NCI-H345 (cell line): ENCODE results near the gene FAM153A.
"Not testable (repeated sequence)": the region's sequence is repeated elsewhere in the genome, so short reads cannot be mapped to it uniquely, and the experiment has no call there.

Experiments
- DNase-seq: peaks from one replicate; lab custom pipeline; 2025; lab: John Stamatoyannopoulos, UW

FAM153A gene

DNA sequence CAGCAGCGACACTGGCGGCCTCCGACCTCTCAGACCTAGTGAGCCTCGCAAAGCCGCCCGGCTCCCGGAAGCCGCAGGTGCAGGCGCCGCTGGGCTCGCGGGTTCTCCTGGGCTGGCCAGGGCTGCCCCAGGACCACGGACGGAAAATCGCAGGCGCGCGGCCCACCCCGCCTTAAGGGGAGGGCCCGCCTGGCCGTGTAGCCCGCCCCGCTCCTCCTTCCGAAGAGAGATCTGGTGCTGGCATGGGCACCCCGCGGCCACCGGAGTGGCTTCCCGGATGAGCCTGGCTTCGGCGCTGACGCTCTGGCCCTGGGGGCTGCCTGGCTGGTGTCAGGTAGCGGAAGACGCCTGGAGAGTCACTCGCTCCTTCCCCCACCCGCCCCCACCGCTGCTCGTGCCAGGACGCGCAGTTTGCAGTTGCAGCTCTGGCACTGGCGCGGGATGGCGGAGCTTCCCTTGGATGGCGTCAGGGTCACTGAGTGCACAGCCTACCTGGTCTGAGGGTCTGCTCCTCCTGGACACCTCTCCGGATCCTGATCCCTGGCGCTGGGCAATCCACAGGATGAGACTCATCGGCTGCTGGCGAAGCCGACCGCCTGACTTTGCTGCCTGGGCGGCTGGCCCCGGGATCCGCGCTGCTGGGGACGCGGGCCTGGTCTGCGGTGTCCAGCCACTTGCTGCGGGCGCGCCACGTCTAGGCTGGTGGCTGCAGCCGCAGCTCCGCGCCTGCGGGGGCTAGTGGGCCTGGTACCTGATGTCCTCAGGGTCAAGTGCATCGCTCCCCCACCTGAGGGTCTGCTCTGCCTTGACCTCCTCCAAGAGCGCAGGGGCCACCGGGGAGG lies at the start of gene FAM153A:
FAM153A (minus strand) TSS at position 108 of the 842 bp plus-strand sequence.
- DNase-seq, result not testable (repeated sequence)

DNA sequence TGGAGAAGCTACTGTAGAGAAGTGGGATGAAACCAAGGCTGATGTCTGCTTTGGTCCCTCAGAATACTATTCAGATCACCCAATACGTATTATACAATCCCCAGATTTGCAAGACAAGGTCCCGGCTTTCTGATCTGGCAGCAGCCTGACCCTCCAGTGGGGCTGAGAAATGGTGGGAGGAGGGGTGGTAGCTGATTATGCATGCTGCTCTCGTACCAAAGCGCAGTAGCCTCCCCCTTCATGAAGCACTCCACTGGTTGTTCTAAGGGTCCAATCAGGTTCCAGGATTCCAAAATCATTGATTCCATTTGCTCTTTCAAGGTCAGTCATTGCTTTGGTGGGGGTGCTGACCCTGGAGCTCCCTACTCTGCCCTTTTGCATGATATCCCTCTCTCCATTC lies 49.6 kb upstream of the FAM153A start:
- DNase-seq, result not testable (repeated sequence)

DNA sequence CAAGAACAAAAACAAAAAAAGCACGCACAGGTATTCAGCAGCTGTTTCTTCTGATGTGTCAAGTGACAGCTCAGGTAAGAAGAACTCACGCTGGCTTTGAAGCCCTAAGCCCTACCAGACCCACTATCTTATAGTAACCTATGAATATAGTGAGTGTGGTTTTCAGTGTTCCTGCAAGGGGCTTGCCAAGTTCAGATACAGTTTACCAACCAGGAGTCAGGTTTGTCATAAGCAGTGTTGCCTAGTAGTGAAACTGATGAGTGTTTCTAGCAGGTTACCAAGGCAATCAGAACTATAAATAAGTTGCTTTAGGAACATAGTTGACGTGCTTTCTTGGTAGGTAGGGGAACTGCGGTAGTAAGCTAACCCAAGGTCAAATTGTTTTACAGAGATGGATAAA lies 43.4 kb upstream of the FAM153A start:
- DNase-seq, result not testable (repeated sequence)

DNA sequence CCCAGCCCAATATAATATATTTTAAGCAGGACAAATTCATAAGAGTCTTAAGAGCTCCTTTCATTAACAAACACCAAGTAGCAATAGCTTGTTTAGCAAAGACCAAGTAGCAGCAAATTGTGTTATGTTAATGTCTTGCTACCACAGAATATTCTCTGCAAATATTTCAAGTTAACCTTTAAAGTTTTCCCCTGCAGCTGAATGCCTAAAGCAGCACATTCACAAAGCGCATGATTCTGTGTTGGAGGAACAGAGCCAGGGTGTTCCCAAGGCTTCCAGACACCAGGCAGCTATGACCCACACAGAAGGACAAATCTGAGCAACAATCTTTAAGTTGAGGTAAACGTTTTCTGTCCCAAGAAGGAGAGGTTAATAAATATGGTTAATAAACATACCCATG lies 42.1 kb upstream of the FAM153A start:
- DNase-seq, result not testable (repeated sequence)

DNA sequence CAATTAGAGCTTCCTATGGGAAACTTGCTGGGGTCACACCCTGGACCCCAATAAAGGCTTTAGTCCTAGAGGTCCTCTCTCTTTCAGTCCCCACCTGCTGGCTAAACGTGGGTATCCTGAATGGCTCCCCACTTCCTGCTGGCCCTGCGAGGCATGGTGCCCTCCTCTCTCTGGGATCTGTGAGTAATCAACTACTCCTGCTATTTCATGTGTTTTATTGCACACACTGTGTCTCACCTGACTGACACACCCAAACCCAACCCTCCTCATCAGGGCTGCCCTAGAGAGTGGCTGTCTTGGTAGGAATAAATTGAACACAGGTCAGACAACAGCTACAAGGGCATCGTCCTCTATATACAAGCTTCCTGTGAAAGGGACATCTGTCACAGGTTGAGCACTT lies 39.8 kb upstream of the FAM153A start:
- DNase-seq, result not testable (repeated sequence)

DNA sequence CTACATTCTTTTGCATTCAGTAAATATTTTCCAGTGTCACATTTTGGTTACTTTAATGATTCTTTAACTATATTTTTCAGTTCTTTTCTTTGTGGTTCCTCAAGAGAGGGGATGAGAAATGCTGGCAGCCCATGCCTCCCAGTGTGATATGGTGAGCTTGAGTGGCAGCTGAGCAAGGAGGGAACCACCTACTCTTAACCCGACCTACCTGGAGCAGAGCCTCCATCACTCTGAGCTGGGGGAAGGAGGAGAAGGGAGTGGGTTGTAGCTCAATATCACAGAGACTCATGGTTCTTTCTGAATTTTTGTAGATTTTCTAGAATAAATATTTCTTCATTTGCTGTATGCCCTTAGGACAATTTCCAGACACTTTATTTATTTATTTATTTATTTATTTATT lies 37.0 kb upstream of the FAM153A start:
- not testable (repeated sequence) for DNase-seq

DNA sequence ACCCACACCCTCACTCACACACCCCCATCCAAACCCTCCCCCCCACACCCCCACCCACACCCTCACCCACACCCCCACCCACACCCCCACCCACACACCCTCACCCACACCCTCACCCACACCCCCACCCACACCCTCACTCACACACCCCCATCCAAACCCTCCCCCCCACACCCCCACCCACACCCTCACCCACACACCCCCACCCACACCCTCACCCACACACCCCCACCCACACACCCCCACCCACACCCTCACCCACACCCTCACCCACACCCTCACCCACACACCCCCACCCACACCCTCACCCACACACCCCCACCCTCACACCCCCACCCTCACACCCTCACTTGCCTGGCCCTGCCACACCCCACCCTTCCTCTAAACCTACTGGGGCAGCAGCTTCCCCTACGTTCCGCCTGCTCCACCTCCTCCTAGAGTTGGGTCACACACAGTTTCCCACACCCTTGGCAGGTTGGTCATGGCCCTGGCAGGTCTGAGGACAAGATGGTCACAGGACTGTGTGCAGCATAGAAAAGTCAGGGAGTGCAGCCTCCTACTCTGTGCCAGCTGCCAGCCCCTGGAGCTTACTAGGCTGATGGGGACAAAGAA lies 30.2 kb upstream of the FAM153A start:
- DNase-seq, result not testable (repeated sequence)

DNA sequence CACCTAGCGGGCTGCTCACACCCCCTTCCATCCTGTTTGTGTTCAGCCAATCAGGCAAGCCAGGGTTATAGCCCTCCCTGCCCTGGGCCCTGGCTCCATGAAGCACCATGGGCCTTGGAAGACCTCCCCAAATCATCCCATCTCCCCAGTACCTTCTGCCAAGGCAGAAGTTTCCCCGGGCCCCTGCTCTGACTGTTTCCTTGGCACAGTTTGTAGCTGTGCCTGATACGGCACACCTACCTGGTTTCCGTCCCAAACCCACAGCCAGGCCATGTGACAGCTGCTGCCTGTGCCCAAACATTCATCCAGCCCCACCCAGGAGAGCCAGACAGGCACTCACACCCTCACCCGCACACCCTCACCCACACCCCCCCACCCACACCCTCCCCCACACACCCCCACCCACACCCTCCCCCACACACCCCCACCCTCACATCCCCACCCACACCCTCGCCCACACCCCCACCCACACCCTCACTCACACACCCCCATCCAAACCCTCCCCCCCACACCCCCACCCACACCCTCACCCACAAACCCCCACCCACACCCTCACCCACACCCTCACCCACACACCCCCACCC lies 29.6 kb upstream of the FAM153A start:
- not testable (repeated sequence) for DNase-seq

DNA sequence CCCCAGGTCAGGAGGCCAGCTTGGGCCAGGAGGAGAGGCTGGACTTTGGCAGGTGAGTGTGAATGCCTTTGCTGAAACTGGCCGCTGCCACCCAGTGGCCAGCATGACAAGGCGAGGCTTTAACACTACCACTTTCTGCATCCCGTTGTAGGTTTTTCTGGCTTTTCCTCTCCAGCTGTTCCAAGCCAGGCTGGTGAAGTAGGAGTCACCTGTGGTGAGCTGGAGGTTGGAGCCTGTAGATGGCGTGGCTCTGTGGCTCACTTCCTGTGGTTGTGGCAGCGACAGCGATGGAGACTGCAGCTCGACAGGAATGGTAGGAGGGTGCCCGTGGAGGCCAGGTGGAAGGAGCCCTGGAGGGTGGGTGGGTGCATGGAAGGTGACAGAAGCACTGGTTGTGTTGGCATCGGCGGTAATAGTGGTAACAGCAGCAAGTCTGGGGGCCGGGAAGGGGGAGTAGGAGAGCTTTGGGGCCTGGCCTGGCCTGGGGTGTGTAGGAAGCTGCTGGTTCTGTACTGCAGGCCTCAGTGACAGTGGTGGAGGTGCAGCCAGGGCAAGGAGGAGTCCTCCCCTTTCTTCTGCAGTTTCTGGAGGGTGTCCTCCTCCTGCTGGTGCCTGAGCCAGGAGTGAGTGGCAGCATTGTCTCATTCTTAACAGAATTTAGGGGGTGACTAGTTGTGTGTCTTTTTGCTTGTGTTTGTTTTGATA lies 26.7 kb upstream of the FAM153A start:
- DNase-seq, result not testable (repeated sequence)

DNA sequence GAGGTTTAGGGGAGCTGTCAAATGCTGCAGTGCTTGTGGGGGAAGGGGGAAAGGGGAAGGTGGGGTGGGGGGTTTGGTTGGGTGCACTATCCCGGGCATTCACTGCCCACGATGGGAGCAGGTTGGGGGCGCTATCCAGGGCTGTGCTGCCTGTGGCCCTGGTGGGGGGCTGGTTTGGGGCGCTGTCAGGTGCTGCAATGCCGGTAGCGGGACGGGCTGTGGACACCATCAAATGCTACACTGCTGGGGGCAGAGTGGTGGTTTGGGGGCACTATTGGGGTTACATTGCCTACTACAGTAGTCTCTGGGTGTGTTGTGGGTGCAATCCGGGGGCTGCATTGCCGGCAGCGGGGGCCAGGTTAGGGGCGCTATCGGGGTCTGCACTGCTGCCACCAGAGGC lies 25.7 kb upstream of the FAM153A start:
- not testable (repeated sequence) for DNase-seq

DNA sequence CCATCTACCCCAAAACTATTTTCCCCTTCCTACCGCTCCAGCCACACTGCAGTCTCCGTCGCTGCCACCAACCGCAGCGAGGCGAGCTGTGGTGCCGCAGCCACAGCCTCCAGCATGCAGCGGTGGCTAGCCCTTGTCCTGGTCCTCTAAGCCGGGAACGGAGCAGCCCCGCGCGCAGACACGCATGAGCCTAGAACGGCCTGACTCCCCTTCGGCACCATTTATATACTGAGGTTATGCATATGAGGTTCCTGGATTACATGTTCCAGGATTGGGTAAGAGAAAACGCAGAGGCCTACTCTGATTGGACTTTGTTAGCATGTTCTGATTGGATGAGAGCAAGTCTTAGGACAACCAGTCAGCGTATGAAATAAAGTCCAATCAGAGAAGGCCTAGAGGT lies 24.6 kb upstream of the FAM153A start:
- not testable (repeated sequence) for DNase-seq

DNA sequence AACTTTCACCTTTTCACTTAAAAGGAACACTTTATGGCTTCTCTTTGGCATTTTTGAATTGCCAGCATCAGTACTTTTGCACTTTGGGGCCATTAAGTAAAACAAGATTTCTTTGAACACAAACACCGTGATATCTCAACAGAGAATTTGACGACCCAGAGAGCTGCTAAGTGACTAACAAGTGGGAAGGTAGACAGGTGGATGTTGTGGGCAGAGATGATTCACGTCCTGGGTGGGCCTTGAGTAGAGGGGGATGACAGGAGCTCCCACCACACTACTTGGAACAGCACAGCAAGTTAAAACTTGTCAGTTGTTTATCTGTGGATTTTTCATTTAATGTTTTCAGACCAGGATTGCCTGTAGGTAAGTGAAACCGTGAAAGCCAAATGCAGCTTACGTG lies 18.7 kb upstream of the FAM153A start:
- DNase-seq, result not testable (repeated sequence)

DNA sequence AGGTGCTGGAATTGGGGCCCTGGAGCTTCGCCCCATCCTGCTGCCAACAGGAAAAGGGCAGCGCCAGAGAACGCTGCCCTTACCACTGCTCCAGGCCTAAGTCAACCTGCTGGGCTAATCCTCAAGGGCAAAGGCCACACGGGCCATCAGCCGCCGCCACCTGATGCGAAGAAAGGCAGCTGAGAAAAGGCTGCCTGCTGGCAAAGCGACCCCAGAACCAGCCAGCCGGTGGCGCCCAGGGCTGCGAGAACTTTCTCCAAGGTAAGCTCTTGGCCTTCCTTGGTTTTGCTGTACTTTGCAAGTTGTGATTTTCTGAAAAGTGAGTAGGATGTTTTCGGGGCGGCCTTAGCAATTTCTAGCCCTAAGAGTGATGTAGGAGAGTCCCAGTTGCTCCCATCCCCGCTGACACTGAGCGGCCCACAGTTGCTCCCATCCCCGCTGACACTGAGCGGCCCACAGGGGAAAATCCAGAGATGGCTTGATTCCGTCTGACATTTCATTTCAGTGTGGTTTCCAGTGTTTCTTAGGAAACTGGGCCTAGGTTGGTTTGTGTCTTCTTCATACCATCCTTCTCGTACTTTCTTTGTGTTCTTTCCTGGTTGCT lies 15.6 kb upstream of the FAM153A start:
- not testable (repeated sequence) for DNase-seq

DNA sequence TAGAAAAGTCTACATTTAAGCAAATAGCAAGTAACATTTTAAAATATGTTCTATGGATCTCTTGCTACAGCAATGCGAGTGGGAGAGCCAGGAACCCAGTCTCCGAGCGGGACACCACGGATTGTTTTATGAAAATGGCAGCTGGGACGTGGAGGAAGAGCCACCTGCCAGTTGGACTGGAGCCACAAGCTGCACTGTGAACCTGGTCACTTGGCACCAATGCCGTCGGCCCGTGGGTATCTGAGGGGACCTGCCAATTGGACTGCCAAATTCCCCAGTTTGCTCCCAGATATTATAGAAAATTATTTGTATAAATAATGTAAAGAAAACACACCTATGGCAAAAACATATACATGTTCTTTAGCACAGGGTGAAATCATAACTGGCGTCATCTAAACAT lies 10.6 kb upstream of the FAM153A start:
- not testable (repeated sequence) for DNase-seq

DNA sequence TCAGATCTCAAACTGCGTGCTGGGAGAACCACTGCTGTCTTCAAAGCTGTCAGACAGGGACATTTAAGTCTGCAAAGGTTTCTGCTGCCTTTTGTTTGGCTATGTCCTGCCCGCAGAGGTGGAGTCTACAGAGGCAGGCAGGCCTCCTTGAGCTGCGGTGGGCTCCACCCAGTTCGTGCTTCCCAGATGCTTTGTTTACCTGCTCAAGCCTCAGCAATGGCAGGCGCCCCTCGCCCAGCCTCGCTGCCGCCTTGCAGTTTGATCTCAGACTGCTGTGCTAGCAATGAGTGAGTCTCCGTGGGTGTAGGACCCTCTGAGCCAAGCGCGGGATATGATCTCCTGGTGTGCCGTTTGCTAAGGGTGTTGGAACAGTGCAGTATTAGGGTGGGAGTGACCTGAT lies 8.9 kb upstream of the FAM153A start:
- not testable (repeated sequence) for DNase-seq

DNA sequence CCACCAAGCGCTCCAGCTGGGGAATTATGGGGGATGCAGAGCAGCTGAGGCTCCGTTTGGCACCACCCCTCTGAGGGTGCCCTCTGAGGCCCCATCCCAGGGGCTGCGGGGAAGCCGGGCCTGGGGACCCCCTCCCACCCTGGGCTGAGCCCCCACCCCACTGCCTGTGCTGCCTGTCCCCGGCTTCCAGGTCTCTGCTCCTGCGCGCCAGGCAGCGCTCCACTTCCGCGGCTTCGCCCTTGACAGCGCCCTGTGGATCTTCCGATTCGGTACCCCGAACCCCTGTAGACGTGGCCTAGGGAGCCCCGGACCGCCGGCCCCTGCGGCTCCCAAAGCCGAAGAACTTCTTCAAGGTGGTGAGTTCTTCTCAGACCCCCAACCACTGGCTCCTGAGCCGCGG lies 530 bp downstream of the FAM153A start:
- DNase-seq, result not testable (repeated sequence)

DNA sequence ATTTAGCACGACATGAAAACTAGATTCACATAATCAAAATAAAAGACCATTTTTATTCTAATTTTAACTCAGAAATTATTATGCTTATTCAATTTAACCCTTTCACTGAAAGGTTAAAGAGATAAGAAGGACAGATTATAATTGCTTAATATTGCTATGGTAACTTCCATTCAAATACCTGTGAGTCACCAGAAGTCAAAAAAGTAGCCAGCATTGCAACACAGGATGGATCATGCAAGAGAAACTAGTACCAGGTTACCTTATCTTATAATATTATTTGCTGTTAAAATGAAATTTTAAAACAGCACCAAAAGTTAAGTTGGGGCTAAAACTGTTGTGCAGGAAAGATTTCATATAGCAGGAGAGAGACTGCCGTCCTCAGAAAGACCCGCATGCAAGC lies 11.5 kb downstream of the FAM153A start:
- DNase-seq, result not testable (repeated sequence)

DNA sequence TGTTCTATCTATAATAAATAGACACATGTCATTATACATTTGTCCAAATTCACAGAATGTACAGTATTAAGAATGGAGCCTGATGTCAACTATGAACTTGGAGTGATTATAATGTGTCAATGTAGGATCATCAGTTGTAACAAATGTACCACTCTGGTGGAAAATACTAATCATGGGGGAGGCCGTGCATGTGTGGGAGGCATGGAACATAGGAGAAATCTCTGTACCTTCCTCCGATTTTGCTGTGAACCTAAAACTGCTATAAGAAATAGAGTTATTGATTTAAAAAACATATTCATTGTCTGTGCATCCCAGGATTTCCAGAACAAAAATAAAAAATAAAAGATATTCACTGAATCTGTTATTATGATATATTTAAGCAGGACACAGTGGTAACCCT lies 12.1 kb downstream of the FAM153A start:
- DNase-seq, result not testable (repeated sequence)

DNA sequence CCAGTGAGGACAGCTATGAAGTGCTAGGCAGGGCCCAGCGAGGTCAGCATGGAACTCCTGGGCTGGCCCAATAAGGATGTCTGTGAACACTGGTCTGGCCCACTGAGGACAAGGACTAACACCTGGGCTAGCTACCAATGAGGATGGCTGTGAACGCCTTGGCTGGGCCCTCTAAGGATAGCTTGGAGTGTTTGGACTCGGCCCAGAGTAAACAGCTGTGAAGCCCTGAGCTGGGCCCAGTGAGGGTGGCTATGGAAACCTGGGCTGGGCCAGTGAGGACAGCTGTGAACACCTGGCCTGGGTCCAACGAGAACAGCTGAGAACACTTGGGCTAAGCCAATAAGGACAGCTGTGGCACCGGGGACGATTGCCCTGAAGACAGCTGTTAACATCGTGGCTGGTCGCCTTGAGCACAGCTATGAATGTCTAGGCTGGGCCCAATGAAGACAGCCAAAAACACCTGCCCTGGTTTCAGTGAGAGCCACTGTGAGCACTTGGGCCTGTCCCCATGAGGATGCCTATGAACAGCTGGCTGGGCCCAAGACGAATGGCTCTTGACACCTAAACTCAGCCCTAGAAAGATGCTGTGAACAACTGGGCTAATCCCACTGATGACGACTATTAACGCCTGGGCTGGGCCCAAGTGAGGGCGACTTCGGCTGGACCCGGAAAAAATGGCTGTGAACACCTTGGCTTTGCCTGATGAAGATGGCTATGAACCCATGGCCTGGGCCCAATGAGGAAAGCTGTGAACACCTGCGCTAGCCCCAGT lies 18.8 kb downstream of the FAM153A start:
- not testable (repeated sequence) for DNase-seq

DNA sequence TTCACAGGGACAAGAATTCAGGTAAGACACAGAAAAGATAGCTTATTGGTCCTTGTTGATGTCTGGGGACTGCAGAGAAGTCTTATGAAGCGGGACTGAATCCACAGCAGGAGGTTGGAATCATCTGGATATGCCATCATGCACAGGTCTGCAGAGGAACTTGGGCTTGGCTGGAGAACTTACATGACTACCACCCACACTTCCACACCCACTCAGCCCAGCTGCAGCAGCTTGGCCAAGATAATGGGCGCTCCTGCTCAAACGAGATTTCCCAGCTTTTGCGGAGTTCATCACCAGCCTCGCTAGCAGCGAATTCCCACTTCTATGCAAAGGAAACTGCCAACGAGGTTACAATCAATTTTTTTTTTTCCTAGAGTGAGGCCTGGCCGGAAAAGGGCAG lies 21.7 kb downstream of the FAM153A start:
- not testable (repeated sequence) for DNase-seq

DNA sequence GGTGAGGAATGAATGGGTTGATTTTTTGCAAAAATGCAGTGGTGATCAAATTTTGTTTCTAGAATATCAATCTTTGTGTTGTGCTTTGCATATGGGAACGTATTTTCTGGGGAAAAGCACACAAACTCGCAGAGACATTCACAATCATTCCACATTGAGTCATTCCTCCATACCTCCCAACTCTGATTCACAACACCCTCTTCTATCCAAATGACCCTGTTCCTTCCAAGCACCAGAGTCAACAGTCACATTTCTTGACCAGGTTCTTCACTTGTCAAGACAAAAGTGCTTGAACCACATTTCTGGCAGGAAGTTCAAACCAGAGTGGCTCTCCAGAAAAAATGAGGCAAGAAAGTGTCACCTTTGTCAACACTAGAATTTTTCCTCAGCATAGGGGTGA lies 35.3 kb downstream of the FAM153A start:
- DNase-seq, result not testable (repeated sequence)
